Retina (tissue), 1 donor: ENCODE data around the gene RGL1.
A peak's percentile ranks its signal among the peaks of the same experiment; 100 is the strongest.

ENCODE experiments used
- DNase-seq: peaks from one replicate; pipeline ENCODE4 v3.0.0-alpha.2; 2016

Gene RGL1

DNA sequence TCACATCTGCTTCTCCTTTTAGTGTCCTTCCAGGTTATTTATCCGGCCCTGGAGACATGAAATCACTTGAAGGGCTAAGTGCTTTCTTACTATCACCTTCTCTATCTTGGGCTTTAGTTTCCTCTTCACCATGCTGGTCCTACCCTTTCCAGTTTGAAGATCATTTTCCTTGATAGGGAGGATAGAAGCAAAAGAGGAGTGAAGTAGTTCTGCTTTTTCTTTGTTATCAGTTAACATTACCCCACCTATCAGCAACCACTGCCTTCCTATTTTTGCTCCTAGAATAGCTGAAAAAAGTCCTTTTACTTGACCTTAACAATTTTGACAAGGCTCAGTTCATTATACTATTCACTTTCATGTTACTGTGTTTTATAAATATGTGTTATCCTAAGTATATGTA, 19.4 kb downstream of the RGL1 start:
- DNase-seq, result no peak

GRCh38 chr1:183827801-183828200, 22.9 kb downstream of the RGL1 start:
- DNase-seq, result no peak

DNA sequence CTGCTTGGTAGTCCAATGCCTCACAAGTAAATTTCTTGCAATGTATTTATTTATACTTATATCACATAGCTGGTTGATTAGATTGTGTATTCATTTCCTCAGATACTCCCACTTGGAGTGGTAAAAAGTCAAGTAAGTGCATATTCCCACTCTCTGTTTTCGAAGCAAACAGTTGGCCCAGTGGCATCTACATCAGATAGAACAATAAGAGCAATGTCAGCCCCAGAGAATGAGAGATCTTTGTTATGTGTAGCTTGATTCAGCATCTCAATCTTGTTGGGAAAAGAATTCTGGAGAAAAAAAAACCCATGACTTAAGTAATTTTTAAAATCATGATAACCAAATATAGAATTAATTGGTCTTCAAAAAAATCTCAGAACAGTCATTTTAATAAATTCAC, 25.5 kb downstream of the RGL1 start:
- no peak for DNase-seq

DNA sequence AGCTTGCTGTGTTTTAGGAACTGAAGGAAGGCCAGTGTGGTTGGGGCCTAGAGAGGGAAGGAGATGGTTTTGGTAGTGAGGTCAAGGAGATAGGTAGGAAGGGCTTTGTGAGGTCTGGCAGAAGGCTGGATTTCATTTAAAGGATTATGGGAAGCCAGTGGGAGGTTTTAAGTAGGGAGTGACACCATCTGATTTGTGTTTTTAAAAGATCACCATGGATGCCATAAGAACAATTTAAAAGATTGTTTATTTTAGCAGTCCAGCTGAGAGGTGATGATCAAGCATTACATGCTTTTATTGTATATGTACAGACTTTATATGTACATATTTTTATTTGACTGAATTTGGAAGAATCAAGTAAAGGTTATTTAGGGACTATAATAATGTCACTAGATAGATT, 26.4 kb downstream of the RGL1 start:
- no peak for DNase-seq

GRCh38 chr1:183832459-183832858, 27.5 kb downstream of the RGL1 start:
- no peak for DNase-seq

DNA sequence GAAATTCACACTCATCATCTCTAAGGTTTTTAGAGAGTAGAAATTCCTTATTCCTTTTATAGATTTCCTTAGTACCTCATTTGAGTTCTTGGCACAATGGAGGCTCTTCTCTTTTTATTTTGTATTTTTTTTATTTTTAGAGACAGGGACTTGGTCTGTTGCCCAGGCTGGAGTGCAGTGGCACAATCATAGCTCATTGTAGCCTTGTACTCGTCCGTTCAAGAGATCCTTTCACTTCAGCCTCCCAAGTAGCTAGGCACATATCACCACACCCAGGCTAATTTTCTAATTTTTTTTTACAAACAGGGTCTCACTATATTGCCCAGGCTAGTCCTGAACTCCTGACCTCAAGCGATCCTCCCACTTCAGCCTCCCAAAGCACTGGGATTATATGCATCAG, 29.6 kb downstream of the RGL1 start:
- DNase-seq, result no peak

- no peak for DNase-seq
These were observed 31.7 kb downstream of the RGL1 start for GRCh38 chr1:183836598-183836997.

DNA sequence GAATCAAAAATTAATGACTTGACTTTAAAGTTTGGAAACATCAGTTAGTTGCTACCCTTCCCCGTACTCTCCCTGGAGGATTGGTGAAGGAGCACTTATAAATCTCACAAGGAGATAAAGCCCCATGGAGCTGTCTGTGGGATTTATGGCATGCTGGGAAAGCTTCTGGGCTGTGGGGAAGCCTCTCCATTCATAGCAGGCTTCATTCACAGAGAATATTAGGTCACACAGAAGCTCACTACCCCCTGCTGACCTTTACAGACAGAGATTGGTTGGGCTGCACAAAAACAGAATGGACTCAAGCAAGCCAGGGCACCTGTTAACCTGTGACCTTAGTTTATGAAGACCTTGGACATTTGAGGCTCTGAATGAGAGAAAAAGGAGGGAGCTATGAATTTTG, 32.1 kb downstream of the RGL1 start:
- peak; percentile 52 for DNase-seq

DNA sequence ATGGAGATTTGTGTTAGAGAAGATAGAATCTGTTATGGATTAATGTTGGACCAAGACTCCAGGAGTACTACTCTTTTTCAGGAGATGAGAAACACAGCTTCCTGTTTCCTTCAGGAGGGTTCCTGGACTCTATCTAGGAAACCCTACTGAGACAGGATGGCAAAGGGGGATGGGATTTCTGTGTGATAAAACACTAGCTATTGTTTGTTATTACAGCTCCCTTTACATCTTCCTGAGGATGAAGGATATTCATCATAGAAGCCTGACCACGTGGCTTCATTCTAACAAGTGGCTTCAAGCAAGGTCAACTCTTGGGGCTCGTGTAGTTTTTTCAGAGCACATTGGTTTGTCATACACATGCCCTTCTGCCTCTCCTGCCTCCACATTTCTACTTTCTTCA, 33.3 kb downstream of the RGL1 start:
- no peak for DNase-seq

DNA sequence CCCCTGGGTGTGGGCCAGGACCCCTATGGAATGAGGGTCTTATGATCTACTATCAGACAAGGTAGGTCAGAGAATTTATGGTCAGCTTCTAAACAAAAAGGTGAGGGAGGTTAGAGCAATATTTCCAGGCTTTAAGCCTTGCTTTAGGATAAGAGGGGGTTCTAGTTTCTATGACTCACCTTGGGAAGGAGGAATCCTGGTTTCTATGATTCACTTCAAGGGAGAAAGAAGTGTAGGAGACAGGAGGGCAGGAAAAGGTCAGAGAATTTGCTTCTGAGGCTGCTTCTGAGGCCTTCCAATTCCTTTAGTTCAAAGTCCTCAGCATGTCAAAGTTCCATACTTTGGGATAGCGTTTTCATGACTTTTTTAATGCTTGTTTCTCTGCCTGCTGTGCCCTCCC, 35.2 kb downstream of the RGL1 start:
- no peak for DNase-seq

GRCh38 chr1:183841550-183841949, 36.6 kb downstream of the RGL1 start:
- no peak for DNase-seq

DNA sequence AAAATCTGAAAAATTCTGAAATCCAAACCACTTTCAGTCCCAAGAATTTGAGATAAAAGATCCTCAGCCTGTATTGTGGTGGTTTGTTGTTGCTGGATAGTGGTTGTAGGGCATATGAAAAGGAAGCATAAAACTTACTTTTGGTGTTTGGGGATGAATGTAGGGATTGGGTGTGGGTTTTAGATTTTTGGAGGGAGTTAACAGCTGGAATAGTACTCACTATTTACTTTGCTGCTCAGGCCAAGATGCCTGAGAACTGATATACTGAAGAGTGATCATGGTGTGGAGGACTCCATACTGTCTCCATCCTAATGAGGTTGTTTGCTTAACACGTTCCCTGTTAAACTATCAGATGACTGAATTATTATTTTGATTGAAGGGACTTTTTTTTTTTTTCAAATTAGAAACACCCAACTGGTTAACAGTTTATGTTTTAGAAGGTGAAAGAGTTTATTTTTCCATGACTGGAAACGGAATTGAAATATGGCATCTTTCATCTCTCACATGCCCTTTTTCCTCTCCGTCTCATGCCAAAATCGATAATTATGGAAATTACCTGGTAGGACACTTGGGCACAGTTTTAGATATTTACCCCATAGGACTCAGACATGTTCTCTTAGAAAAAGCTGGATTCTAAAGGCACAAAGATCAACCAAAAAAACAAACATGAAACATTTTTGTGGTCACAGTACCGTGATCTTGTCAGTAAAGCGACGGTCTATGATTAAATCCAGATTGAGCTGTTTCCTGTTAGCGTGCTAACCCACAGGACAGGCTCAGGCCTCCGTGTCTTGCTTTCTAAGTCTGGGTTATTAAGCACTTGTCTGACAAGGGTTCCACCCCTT, 37.3 kb downstream of the RGL1 start:
- no peak for DNase-seq

DNA sequence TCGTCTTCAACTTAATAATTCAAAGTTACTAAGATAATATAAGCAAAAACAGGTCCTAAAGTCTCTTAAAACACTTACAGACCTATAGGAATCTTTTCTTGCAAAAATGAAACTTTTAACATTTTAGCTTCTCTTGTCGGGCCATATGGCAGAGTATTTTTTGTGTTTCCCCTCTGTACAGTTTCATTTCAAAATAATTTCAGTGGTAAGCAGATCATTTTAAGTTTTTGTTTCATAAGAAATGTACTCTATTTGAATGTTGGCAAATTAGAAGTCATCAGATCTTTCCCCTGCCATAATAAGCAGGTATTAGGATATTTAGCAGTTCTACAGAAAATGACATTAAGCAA, 37.9 kb downstream of the RGL1 start:
- no peak for DNase-seq

GRCh38 chr1:183844806-183845205, 39.9 kb downstream of the RGL1 start:
- DNase-seq, result no peak

- no peak for DNase-seq
These were observed 40.8 kb downstream of the RGL1 start for GRCh38 chr1:183845681-183846080.

DNA sequence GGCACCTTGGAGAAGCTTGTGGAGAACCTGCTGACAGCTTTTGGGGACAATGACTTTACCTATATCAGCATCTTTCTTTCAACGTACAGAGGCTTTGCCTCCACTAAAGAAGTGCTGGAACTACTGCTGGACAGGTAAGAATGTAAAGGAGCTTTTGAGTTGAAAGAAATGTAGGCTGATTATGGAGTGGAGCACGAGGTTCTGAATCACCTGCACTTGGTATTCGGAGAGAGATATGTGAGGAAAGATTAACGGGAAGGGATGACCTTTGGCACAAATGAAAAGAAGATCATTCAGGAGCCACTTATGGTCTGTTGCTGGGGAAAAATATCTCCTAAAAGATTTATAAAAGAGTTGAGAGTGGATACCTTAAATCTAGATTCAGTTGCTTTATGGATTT, 42.7 kb downstream of the RGL1 start:
- no peak for DNase-seq

DNA sequence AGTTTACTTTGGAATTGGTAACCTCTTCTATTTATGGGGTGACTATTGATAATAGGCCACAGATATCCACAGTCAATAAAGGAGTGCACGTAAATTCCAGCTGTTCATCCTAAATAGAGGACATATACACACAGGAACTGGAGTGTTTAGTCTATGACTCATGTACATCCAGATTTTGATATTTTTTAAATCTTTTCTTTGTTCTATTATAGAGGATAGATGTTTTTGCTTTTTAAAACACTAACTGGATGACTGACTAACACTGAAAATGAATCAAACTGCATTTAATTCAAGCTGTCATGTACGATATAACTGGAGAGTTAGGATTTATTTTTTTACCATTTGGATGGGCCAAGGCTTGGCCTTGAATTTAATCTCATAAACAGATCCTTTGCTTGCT, 45.9 kb downstream of the RGL1 start:
- DNase-seq, result no peak

DNA sequence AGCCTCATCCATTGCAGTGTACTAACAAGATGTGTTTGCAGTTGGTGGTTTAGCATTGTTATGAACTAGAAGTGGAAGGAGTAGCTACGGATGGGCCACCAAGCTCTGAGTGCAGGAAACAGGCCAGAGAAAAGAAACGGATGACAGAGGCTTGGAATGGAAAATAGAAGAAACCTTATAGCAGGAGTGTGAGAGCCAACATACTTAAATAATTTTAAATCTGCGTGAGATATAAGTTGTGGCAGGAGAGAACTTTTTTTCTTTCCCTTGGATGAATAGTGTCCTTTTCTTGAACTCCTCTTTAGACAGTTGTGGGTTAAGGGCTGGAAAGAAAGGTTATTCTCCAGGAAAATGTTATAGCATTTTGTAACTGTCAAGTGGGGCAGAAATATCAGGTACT, 54.2 kb downstream of the RGL1 start:
- DNase-seq, result no peak

DNA sequence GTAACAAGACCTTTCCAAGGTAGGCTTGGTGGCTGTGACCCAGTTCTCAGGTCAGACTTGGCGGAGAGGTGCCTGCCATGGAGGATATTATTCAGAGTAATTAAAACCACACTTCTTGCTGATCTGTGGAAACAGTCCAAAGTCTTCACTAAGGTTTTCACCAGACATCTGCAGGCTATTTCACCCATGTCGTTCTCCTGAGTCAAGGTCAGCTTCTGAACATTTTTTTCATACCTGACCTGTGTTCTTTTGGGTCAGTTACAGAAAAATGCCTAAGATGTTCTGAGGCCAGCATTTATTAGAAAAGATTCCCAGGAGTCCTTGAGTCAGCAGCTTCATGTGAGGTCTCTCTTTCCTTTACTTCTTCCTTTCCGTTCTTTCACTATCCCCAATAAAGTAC, 54.9 kb downstream of the RGL1 start:
- no peak for DNase-seq

GRCh38 chr1:183862967-183863366, 58.0 kb downstream of the RGL1 start:
- no peak for DNase-seq

- DNase-seq, result no peak
These were observed 58.9 kb downstream of the RGL1 start for GRCh38 chr1:183863852-183864251.

- no peak for DNase-seq
These were observed 59.7 kb downstream of the RGL1 start for GRCh38 chr1:183864611-183865010.

DNA sequence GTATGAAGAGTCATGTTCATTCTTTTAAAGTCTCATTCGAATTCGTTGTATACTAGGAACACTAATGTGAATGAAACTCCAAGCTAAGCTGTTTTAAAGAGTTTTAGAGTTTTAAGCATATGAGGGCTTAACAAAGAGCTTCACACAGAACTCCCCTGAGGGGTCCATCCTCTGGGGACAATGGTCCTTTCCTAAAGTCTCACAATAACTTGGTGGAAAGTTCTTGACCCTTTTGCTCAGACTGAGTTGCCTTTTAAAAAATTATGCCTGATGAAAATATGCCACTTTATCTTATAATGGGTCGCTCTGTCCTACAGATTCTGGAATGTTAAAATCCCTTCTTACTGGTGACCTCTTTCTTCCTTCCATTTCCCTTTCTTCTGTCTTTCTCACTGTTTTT, 64.3 kb downstream of the RGL1 start:
- DNase-seq, result no peak

- no peak for DNase-seq
These were observed 64.7 kb downstream of the RGL1 start for GRCh38 chr1:183869664-183870063.

DNA sequence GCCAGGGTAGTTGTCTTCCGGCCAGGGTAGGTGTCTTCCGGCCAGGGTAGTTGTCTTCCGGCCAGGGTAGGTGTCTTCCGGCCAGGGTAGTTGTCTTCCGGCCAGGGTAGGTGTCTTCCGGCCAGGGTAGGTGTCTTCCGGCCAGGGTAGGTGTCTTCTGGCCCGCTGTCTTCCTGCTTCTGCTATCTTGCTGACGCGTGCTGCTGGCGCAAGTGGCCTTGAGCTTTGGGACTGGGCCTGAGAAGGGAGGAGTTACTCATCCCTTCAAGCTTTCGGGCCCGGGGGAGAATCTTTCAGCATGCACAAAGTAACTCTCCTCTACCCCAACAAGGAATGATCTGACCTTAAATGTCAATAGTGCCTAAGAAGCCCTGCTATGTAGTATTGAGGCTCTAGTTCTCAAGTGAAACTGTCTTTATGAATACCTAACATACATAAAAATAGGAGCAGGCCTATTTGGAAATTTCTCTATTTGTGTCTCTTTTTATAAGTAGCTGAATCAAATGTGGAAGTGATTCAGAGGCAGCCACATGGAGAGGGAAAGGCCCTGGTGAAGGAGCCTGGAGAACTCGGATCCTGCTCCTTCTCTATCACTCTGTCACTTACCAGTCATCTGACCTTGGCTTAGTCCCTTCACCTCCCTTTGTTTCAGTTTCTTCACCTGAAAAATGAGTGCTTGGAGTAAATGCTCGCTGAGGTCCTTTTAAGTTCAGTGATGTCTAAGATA, 65.6 kb downstream of the RGL1 start:
- no peak for DNase-seq
